ENCODE results near the gene UQCC2.

UQCC2 gene

GRCh38 chr6:33726696-33727095 lies 15.2 kb upstream of the UQCC2 start:
- DNase-seq (ENCODE audit: low read depth): no peak
- no peak for TF ChIP-seq CTCF (IDR thresholded peaks at IDR 0.05; ENCODE audit: low read length, missing control alignments)
- no peak overlapping the region for H3K4me3 ChIP-seq (replicated peaks; ENCODE audit: low read depth, low read length)

- TF ChIP-seq CTCF (IDR thresholded peaks at IDR 0.05; ENCODE audit: low read length, missing control alignments): no peak
- H3K4me3 ChIP-seq (replicated peaks; ENCODE audit: low read depth, low read length): no peak overlapping the region
- no peak for DNase-seq (ENCODE audit: low read depth)
Observed at GRCh38 chr6:33725891-33726673, 14.6 kb upstream of the UQCC2 start.

GRCh38 chr6:33725222-33725621 lies 13.7 kb upstream of the UQCC2 start:
- TF ChIP-seq CTCF (IDR thresholded peaks at IDR 0.05; ENCODE audit: low read length, missing control alignments): no peak
- no peak for DNase-seq (ENCODE audit: low read depth)
- H3K4me3 ChIP-seq (replicated peaks; ENCODE audit: low read depth, low read length): no peak overlapping the region

GRCh38 chr6:33724102-33725023 lies 12.9 kb upstream of the UQCC2 start:
- TF ChIP-seq CTCF (IDR thresholded peaks at IDR 0.05; ENCODE audit: low read length, missing control alignments): no peak
- no peak for DNase-seq (ENCODE audit: low read depth)
- no peak overlapping the region for H3K4me3 ChIP-seq (replicated peaks; ENCODE audit: low read depth, low read length)

- H3K4me3 ChIP-seq (replicated peaks; ENCODE audit: low read depth, low read length): no peak overlapping the region
- no peak for DNase-seq (ENCODE audit: low read depth)
- TF ChIP-seq CTCF (IDR thresholded peaks at IDR 0.05; ENCODE audit: low read length, missing control alignments): no peak
Observed at GRCh38 chr6:33723371-33724085, 12.0 kb upstream of the UQCC2 start.

- DNase-seq (ENCODE audit: low read depth): no peak
- no peak for TF ChIP-seq CTCF (IDR thresholded peaks at IDR 0.05; ENCODE audit: low read length, missing control alignments)
- no peak overlapping the region for H3K4me3 ChIP-seq (replicated peaks; ENCODE audit: low read depth, low read length)
Observed at GRCh38 chr6:33722103-33722623, 10.7 kb upstream of the UQCC2 start.

All from fibroblast of pulmonary artery (primary cell).